ENCODE data around the gene HOXB3.

GRCh38 chr17:48597778-48598631 lies 8.0 kb upstream of the HOXB3 start:
- TF ChIP-seq CTCF (IDR thresholded peaks at IDR 0.05; ENCODE audit: poor library complexity, severe bottlenecking): no peak
- TF ChIP-seq POLR2AphosphoS5 (IDR thresholded peaks at IDR 0.05): no peak
- no peak for TF ChIP-seq TAF1 (IDR thresholded peaks at IDR 0.05; ENCODE audit: low read depth)
- no peak for TF ChIP-seq EZH2 (IDR thresholded peaks at IDR 0.05; ENCODE audit: borderline replicate concordance, insufficient read depth, low read length, poor library complexity, severe bottlenecking)
- no peak for TF ChIP-seq REST (IDR thresholded peaks at IDR 0.05; ENCODE audit: borderline replicate concordance)

Data from neural cell (in vitro differentiated cells).